Neural progenitor cell (in vitro differentiated cells): Measurements from ENCODE around the gene SPTBN1. TPM values are rescaled to one million over a fixed set of nuclear protein-coding genes. Genes with fewer than 3 reads are reported as not detected.

Experiments used
- DNase-seq: peaks from one replicate; pipeline ENCODE4 v3.0.0-alpha.2; 2016; ENCODE audit warnings: low spot score
- H2AFZ ChIP-seq: fragments of 200-600 bp; sonication (generic); replicated peaks from 2 replicates; pipeline ENCODE4 v1.6.1; 2016; ENCODE audit warnings: antibody characterized with exemption
- H3F3A ChIP-seq: fragments of 200-600 bp; sonication (generic); 2 replicates; pipeline ENCODE4 v1.6.1; 2016; ENCODE audit warnings: antibody characterized with exemption, low read depth
- H3K27ac ChIP-seq: fragments of 200-600 bp; sonication (generic); 2 replicates; pipeline ENCODE4 v1.5.1; 2016; ENCODE audit warnings: mild to moderate bottlenecking
- H3K27me3 ChIP-seq: fragments of 200-600 bp; sonication (generic); 2 replicates; pipeline ENCODE4 v1.6.1; 2016; ENCODE audit warnings: mild to moderate bottlenecking, moderate library complexity
- H3K36me3 ChIP-seq: fragments of 200-600 bp; sonication (generic); 2 replicates; pipeline ENCODE4 v1.5.1; 2016
- H3K4me1 ChIP-seq: fragments of 200-600 bp; sonication (generic); 2 replicates; pipeline ENCODE4 v1.6.1; 2016; ENCODE audit warnings: mixed run types
- H3K4me2 ChIP-seq: fragments of 200-600 bp; sonication (generic); 2 replicates; pipeline ENCODE4 v1.6.1; 2016
- H3K4me3 ChIP-seq: fragments of 200-600 bp; sonication (generic); 2 replicates; pipeline ENCODE4 v1.5.1; 2016
- H3K79me2 ChIP-seq: fragments of 200-600 bp; sonication (generic); 2 replicates; pipeline ENCODE4 v1.6.1; 2016; ENCODE audit warnings: low read depth
- H3K9ac ChIP-seq: fragments of 200-600 bp; sonication (generic); 2 replicates; pipeline ENCODE4 v1.6.1; 2016
- H3K9me3 ChIP-seq: fragments of 200-600 bp; sonication (generic); 2 replicates; pipeline ENCODE4 v1.5.1; 2016; ENCODE audit warnings: low read depth
- H4K20me1 ChIP-seq: fragments of 200-600 bp; sonication (generic); 2 replicates; pipeline ENCODE4 v1.6.1; 2016; ENCODE audit warnings: low read depth
- H3K27ac Mint-ChIP-seq: 3 replicates; pipeline ENCODE4 v1.8.0; 2021; ENCODE audit warnings: mixed read lengths
- H3K27me3 Mint-ChIP-seq: 2 replicates; pipeline ENCODE4 v1.8.0; 2022; ENCODE audit warnings: low read depth, mild to moderate bottlenecking, inconsistent platforms, moderate library complexity, mixed read lengths; ENCODE audit not compliant: insufficient read depth
- H3K36me3 Mint-ChIP-seq: 3 replicates; pipeline ENCODE4 v1.8.0; 2021; ENCODE audit warnings: mixed read lengths
- H3K4me1 Mint-ChIP-seq: 3 replicates; pipeline ENCODE4 v1.8.0; 2021; ENCODE audit warnings: mixed read lengths
- H3K4me3 Mint-ChIP-seq: 3 replicates; pipeline ENCODE4 v1.8.0; 2021; ENCODE audit warnings: mild to moderate bottlenecking, moderate library complexity, mixed read lengths
- H3K9me3 Mint-ChIP-seq: 3 replicates; pipeline ENCODE4 v1.8.0; 2020; ENCODE audit warnings: mixed read lengths
- CTCF ChIP-seq: fragments of 200-600 bp; sonication (generic); IDR thresholded peaks from 2 replicates; pipeline ENCODE4 v1.5.1; 2017; ENCODE audit warnings: antibody characterized with exemption, mild to moderate bottlenecking
- EZH2 ChIP-seq: fragments of 200-600 bp; sonication (generic); IDR thresholded peaks from 2 replicates; pipeline ENCODE4 v1.6.1; 2017; ENCODE audit warnings: antibody characterized with exemption, mild to moderate bottlenecking, moderate library complexity
- EZH2phosphoT487 ChIP-seq: fragments of 200-600 bp; sonication (generic); IDR thresholded peaks from 2 replicates; pipeline ENCODE4 v1.6.1; 2017; ENCODE audit warnings: antibody characterized with exemption
- total RNA-seq: library from RNA; depleted of rRNA; stranded (reverse); fragments of >200 nt; gene quantifications from 2 replicates; pipeline ENCODE4 v1.2.3, GENCODE V29; 2015; ENCODE audit warnings: low replicate concordance

SPTBN1 gene
- total RNA-seq, 1 donor from 2014 or later, result 94.2 TPM

- Mint-ChIP-seq H3K36me3 (no peaks in the 10 kb centered on the region), H3K27me3 (peaks cover 8% of the 10 kb centered on the region), H3K9me3 (no peaks in the 10 kb centered on the region), H3K4me3 (no peak overlapping the region), H3K27ac (no peak overlapping the region), H3K4me1 (peaks cover 5% of the 10 kb centered on the region)
- Histone ChIP-seq H3K9me3 (no peaks in the 10 kb centered on the region), H4K20me1 (peaks cover 4% of the 10 kb centered on the region), H3K4me2 (no peak overlapping the region), H2AFZ (no peak overlapping the region), H3K4me1 (peaks cover 4% of the 10 kb centered on the region), H3K27ac (no peak overlapping the region), H3F3A (no peaks in the 10 kb centered on the region), H3K4me3 (no peak overlapping the region), H3K9ac (no peak overlapping the region), H3K27me3 (no peaks in the 10 kb centered on the region), H3K79me2 (no peaks in the 10 kb centered on the region), H3K36me3 (no peaks in the 10 kb centered on the region)
- no peak for DNase-seq
- TF ChIP-seq EZH2 (no peak), CTCF (no peak), EZH2phosphoT487 (no peak)
Measured at GRCh38 chr2:54499661-54500060, 43.5 kb downstream of the SPTBN1 start.

- H3K27ac Mint-ChIP-seq, result no peak overlapping the region
- Histone ChIP-seq H2AFZ (no peak overlapping the region), H3K79me2 (no peaks in the 10 kb centered on the region), H3K9me3 (no peaks in the 10 kb centered on the region), H3K36me3 (no peaks in the 10 kb centered on the region), H3F3A (no peaks in the 10 kb centered on the region), H3K4me3 (no peak overlapping the region), H3K4me1 (peaks cover 4% of the 10 kb centered on the region), H3K4me2 (no peak overlapping the region), H3K9ac (no peak overlapping the region), H3K27ac (no peak overlapping the region), H3K27me3 (no peaks in the 10 kb centered on the region), H4K20me1 (peaks cover 4% of the 10 kb centered on the region)
- no peaks in the 10 kb centered on the region for H3K9me3 Mint-ChIP-seq
- no peak for DNase-seq
- H3K27me3 Mint-ChIP-seq, result peaks cover 4% of the 10 kb centered on the region
- TF ChIP-seq EZH2, result no peak
- no peaks in the 10 kb centered on the region for H3K36me3 Mint-ChIP-seq
- H3K4me1 Mint-ChIP-seq, result peaks cover 5% of the 10 kb centered on the region
- H3K4me3 Mint-ChIP-seq, result no peak overlapping the region
Measured at GRCh38 chr2:54500404-54501205, 44.5 kb downstream of the SPTBN1 start.

- Histone ChIP-seq H3K79me2 (no peaks in the 10 kb centered on the region), H3K4me1 (peaks cover 10% of the 10 kb centered on the region), H3K36me3 (no peaks in the 10 kb centered on the region), H2AFZ (peak overlapping the region; percentile 32), H3K4me2 (no peak overlapping the region), H3F3A (no peaks in the 10 kb centered on the region), H3K9me3 (no peaks in the 10 kb centered on the region), H4K20me1 (peaks cover 4% of the 10 kb centered on the region), H3K27me3 (no peaks in the 10 kb centered on the region), H3K9ac (no peak overlapping the region), H3K27ac (no peak overlapping the region), H3K4me3 (no peak overlapping the region)
- no peak for DNase-seq
- TF ChIP-seq CTCF (no peak), EZH2 (no peak), EZH2phosphoT487 (no peak)
- Mint-ChIP-seq H3K4me1 (peaks cover 3% of the 10 kb centered on the region), H3K27me3 (peaks cover 4% of the 10 kb centered on the region), H3K27ac (no peak overlapping the region), H3K9me3 (no peaks in the 10 kb centered on the region), H3K4me3 (no peak overlapping the region), H3K36me3 (no peaks in the 10 kb centered on the region)
Measured at GRCh38 chr2:54502731-54503130, 46.6 kb downstream of the SPTBN1 start.

- no peaks in the 10 kb centered on the region for H3F3A ChIP-seq
- Mint-ChIP-seq H3K4me3 (no peak overlapping the region), H3K9me3 (no peaks in the 10 kb centered on the region), H3K27me3 (peaks cover 4% of the 10 kb centered on the region), H3K36me3 (no peaks in the 10 kb centered on the region), H3K4me1 (peaks cover 3% of the 10 kb centered on the region), H3K27ac (no peak overlapping the region)
- H3K79me2 ChIP-seq, result no peaks in the 10 kb centered on the region
- H3K36me3 ChIP-seq, result no peaks in the 10 kb centered on the region
- peak overlapping the region; percentile 32 for H2AFZ ChIP-seq
- no peak overlapping the region for H3K27ac ChIP-seq
- no peak overlapping the region for H3K4me3 ChIP-seq
- no peaks in the 10 kb centered on the region for H3K9me3 ChIP-seq
- H3K4me2 ChIP-seq, result no peak overlapping the region
- TF ChIP-seq EZH2phosphoT487 (no peak), CTCF (peak; percentile 76), EZH2 (no peak)
- peaks cover 10% of the 10 kb centered on the region for H3K4me1 ChIP-seq
- H3K27me3 ChIP-seq, result no peaks in the 10 kb centered on the region
- peak; percentile 80 for DNase-seq
- H3K9ac ChIP-seq, result no peak overlapping the region
- peaks cover 4% of the 10 kb centered on the region for H4K20me1 ChIP-seq
Measured at GRCh38 chr2:54503192-54503591, 47.1 kb downstream of the SPTBN1 start.
